GM19452 (cell line): ENCODE data around the gene SRC.

Source experiments
- ATAC-seq: cut with Tn5 transposase; IDR thresholded peaks from one replicate; pipeline ENCODE4 v1.9.1; 2021; ENCODE audit not compliant: unreplicated experiment

Gene SRC

DNA sequence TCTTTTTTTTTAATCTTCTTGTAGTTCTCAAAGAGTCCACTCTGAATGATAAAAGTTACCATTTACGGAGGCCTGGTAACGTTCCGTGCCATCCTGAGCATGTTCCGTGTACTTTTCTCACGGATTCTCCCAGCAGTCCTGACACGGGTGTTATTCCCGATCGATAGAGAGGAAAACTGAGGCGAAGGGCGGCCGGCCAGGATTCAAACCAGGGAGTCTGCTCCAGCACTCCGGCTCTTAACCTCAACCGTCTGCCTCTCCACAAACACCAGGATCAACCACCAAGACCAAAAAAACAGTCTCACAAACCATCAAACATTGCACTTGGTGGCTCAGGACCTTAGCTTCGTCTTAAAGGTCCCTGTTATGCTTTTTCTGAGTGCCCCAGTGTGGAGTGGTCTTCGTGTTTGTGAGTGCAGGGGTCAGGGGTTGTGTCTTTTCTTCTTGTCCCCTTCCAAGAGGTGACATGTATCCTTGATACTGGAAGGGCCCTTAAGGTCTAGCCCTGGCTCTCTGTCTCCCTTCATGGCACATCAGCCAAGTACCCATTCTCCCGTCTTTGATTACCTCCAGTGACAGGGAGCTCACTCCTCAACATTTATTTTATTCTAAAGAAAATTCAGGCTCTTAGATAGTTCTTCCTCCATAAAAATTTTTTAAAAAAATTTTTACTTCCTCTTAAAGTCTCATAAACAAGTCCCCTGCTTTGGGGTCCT is 35.1 kb downstream of the SRC start:
- no peak for ATAC-seq

DNA sequence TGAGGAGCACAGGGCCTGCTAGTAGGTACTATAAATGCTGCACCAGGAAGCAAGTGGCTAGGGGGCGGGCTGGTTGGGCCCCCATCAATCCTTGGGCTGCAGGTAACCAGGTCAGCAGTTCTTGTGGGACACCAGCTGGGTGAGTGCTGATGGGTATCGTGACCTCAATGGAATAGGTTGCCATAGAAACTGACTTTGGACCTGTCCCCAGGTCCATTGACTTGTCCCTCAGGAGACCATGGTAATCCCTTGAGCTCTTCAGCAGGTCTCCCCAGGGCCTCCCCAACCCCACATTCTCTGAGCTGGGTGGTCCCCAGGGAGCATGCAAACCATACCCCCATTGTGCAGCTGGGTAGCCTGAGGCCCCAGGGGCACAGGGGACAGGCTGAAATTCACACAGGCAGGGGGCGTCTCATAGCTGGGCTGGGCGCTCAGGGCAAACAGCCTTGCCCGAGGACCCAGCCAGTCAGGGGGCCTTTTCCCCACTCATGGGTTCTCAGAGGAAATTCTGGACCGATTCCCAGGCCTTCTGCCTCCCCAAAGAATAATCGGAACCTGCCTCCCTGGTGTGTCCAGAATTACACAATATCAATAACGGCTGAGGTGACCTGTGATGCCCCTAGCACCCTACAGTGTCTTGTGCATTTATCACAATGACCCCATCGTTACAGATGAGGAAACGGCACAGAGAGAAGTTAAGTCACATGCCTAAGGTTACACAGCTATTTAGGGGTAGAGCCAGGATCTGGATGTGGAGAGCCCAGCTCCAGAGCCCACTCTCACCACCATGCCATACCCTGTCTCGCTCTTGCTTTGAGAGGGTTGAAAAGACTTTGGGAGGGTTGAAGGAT is 35.9 kb downstream of the SRC start:
- no peak for ATAC-seq

DNA sequence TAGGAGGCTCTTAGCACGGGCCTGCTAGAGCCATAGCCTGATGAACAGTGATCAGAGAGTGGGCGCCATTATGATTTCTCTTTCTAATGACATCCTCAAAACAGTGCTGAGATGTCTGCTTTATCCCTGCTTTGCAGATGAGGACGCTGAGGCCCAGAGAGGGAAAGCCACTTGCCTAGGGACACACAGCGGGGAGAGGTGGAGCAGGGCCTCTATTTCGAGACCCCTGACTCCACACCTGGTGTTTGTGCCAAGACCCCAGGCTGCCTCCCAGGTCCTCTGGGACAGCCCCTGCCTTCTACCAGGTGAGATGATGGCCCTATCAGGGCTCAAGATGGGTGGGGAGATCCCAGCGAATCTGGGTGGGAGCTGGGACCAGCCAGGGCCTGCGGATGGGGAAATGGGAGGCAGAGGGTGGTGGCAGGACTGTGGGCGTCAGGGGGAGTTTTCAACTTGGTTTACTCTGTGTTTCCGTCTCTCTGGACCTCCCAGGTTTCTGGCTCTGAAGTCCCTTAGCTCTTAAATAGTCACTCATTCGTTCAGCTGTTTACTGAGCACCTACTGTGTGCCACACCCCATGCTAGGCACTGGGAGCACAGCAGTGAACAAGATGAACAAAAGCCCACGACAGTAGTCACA is 36.7 kb downstream of the SRC start:
- no peak for ATAC-seq

DNA sequence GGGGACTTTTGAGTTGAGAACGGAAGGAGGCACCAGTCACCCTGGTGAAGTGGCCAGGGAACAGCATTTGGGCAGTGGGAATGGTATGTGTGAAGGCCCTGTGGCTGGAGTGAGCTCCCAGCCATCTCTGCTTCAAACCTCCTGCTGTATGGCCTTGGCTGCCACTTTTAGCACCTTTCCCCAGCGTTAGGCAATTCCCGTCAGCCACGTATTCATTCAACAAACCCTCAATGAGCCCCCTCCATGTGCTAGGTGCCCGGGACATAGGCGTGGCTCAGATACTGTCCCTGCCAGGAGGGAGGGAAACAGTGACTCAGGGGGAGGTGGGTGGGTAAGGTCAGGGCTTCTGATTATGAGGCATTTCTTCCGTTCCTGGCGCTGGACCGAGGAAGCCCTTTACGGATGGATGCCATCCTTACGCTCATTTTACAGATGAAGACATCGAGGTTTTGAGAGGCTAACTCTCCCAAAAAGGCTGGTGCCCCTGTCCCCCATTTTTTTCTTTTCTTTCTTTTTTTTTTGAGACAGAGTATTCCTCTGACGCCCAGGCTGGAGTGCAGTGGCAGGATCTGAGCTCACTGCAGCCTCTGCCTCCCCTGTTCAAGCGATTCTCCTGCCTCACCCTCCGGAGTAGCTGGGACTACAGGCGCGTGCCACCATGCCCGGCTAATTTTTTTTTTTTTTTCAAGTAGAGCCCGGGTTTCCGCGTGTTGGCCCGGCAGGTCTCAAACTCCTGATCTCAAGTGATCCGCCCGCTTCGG is 37.5 kb downstream of the SRC start:
- no peak for ATAC-seq

DNA sequence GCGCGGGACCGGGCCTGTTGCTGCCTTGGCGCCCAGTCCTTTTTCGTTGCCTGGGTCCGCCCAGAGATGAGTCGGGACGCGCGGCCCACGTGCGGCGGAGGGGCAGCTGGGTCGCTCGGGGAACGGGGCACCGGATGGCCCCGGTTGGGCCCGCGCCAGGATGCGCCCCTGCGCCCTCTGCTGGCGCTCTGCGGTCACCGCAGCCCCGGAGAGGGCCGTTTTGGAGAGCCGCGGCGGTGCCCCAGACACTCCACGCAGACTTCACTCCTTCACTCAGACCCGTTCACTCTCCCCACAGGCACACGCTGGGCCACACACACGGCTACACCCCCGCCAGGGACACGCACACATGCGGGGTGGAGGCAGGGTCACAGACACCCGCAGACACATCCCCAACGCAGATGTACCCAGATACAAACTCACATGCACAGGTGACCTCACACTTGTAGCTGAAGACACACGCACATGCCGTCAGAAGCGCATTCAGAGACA is 38.8 kb downstream of the SRC start:
- ATAC-seq = no peak

DNA sequence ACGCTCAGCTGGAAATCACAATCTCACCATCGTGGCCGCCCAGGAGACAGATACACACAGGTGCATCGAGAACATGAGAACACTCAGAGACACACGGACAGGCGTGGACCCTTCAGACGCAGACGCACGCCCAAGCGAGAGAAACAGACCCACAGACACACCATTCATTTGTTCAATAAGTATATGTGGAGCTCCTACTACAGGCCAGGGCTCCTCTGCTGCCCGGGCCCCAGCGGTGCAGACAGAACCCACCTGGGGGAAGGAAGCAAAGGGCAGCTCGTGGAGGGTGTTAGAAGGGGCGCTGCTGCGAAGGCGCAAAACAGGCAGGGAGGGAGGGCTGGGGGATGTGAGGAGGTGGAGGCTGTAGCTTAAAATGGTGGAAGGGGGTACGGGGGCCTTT is 39.2 kb downstream of the SRC start:
- no peak for ATAC-seq

DNA sequence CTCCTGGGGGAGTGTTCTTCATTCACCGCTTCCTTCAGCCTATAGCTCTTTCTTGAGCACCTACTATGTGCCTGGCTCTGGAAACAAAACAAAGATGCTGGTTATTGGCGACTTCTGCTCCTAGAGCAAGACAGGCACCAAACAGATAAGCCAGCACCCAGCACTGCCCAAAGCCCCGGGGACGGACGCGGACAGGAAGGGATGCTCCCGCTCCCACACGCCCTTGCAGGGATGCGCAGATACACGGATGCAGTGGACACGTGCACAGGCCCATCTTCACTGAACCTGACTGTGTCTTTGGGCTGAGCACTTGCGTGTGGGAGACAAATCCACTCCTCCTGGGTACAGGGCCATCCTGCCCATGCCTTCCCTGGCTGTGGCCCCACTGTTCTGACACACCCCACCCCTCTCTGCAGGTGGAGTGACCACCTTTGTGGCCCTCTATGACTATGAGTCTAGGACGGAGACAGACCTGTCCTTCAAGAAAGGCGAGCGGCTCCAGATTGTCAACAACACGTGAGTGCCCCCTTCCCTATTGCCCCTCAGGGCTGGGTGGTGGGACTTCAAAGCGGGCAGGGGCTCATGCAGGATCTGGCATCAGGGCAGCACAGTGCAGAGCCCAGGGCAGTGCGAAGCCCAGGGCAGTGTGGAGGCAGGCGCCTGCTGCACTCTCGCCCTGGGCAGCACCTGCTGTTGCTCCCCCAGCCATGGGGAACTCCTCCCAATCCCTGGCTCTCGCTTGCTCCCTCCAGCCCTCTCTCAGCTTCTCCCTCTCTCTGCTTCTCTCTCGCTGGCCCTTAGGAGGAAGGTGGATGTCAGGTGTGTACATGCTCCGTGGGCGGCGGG is 39.9 kb downstream of the SRC start:
- no peak for ATAC-seq

DNA sequence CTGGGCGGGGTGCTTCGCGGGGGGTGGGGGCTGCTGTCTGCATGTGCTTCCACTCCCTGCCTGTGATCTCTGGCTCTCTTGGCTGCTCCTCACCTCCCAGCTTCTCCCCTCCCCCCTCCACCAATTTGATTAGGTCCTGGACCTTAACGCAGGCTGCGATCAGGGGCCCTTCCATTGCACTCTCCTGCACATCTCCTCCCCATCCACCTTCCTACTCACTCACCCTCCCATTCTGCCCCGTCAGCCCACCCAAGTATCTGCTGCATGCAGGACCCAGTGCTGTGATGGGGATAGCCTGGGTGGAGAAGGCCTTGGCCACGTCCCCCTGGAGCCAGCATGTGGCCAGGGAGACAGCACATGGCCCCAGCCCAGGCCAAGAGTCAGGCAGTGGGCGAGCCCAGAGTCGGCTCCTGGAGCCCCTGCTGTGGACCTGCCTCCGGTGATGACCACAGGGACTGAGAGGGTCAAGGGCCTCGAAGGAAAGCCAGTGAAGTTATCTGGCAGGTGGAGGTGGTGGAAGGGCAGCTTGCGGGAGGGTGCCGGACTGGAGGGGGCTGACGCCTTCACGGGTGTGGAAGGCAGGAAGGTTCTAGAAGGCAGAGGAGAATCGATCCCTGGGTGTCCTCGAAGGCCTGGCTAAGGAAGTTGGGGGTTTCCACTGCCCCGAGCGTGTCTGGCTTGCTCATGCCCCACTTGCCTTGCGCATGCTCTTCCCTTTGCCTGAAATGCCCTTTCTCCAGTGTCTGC is 40.7 kb downstream of the SRC start:
- ATAC-seq = no peak

DNA sequence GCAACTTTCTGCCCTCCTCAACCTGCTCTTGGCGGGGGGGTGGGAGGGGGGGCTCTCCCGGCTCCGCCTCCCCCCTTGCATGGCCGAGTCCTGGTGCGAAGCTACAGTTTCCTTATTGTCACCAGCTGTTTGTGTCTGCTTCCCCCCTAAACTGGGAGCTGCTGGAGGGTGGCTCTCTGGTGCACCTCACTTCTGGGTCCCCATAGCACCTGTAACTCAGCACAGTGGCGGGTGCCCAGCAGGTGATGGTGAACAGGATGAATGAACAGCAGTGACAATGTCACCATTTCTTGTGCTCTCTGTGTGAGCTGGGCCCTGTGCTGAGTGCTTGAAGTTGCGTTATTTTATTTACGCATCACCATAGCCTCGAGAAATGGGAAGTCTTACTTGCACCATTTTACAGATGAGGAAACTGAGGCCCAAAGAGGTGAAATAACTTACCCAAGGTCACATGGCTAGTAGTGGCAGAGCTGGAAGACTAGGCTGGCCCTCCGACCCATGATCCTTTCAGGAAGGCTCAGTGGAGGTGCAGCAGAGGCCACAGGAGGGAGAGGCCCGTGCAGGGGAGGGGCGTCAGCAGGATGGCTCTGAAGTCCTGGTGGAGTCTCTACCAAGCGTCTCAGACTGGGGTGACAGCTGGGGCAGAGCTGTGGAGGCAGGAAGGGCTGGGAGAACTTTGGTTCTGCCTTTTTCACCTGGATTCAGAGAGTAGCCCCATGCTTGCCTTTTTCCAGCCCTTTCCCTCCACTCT is 41.8 kb downstream of the SRC start:
- ATAC-seq = no peak

DNA sequence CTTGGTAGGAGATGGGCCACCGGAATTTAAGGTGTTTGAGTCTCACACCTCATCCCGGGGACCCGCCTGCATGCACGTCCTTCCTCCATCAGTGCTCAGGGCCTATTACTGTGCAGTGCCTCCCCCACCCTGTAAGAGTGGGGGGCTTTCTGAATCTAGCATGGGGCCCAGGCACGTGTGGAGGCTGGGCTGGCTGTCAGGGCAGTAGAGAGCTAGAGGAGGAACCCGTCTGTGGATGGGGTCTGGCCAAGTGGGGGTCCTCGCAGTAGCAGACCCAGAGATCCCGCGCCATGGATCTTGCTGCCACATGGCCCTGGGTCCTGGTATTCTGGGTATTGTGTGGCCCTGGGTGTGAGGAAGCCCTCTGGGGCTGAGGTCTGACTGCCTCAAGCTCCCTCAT is 42.9 kb downstream of the SRC start:
- ATAC-seq = no peak

DNA sequence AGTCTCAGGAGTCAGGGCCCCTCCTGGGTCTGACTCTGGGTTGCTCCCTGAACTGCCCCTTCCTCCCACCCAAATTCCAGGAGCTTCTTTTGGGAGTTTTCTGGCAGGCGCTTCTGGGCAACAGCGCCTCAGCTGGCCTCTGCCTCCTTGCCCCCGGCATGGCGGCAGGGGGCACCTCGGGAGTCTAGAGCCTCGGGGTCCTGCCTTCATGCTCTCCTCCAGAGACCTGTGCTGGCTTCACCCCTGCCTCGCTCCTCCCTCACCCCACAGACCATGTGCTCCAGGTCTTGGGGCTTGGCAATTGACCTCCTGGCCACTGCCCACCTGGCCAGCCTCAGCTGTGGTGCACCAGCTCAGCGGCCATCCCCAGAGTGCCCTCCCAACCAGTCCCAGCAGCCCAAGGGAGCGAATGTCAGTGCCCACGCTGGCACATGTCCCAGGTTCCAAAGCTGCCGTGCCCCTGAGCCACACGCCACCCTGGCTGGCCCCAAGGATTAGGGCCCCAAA is 43.4 kb downstream of the SRC start:
- ATAC-seq = no peak

DNA sequence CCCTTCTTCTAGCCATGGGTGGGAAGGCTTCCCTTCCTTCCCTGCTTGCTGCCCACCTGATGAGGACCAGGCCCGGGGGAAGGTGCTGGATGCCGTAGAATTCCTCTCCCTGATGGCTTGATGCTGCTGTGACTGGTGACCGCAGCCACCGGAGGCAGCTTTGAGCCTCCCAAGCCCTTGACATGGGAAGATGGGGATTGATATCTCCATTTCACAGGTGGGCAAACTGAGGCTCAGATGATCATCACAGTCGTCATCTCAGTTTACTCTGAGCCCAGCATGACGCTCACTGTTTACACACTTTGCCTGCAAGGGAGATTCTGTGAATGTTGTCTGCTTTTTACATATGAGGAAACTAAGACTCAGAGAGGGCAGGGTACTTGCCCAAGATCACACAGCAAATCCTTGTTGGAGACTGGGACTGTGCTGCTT is 43.9 kb downstream of the SRC start:
- no peak for ATAC-seq

DNA sequence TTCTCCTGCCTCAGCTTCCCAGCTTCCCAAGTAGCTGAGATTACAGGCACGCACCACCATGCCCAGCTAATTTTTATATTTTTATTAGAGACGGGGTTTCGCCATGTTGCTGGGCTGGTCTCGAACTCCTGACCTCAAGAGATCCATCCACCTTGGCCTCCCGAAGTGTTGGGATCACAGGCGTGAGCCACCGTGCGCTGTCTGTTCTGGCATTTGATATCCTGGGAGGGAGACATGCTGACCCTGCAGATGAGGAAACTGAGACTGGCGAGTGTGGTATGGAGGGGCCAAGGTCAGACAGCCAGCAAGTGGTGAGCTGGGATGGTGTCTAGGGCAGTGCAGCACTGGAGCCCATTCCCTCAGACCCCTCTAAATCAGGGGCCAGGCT is 44.6 kb downstream of the SRC start:
- ATAC-seq = no peak

DNA sequence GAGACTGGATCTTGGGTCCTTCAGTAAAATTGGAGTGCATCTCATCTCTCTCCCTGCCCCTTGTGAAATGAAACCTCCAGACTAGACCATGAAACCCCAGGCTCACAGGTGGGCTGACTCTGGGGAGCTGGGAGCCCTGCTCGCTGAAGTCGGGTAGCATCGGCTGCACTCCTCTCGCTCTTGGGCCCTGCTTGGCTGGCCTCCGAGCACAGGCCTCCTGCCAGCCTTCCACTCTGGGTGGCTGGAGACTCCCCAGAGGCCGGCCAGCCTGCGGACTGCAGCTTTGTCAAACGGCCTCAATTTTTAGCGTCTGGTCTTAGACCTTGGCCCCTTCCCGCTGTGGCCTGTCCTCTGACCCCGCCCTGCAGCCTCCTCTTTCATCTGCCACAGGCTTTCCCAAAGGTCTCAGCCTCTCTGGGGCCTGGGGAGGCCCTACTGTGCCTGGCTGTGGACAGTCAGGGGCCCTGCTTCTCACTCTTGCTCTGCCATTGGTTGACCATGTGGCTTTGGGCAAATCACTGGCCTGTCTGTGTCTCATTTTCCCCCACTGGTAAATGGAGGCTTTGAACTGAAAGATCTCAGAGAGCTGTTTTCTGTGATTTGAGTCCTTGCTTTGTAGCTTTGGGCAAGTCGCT is 45.1 kb downstream of the SRC start:
- no peak for ATAC-seq

DNA sequence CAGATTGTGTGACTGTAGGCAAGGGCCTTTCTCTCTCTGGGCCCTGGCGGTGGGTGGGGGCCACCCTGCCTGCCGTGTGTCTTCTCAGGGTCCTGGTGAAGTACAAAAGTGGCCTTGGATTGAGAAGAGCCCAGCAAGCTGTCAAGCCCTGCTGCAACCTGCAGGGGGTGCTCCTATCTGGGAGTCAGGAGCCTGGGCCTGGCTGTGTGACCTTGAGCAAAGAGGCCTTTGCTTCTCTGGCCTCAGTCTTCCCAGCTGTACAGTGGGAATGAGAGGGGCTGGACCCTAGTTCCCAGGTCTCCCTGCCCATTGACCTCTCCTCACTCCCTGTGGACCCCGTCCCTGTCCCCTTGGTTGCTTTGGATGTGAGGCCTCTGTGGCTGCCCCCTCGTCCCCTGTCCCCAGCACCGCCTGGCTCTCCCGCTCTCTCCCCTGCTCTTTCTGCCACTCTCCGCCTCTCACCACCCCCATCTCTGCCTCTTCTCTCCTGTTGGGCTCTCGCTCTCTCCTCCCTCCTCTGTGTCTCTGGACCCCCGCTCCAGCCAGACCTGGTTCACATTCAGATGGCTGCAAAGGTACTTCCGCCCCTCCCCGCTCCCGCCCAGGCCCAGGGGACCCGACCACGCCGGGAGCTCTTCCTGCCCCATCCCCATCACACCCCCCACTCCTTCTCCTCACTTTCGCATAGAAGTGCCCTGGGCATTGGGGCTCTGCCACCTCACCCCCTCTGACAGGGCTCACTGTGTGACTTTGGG is 46.7 kb downstream of the SRC start:
- ATAC-seq = no peak

DNA sequence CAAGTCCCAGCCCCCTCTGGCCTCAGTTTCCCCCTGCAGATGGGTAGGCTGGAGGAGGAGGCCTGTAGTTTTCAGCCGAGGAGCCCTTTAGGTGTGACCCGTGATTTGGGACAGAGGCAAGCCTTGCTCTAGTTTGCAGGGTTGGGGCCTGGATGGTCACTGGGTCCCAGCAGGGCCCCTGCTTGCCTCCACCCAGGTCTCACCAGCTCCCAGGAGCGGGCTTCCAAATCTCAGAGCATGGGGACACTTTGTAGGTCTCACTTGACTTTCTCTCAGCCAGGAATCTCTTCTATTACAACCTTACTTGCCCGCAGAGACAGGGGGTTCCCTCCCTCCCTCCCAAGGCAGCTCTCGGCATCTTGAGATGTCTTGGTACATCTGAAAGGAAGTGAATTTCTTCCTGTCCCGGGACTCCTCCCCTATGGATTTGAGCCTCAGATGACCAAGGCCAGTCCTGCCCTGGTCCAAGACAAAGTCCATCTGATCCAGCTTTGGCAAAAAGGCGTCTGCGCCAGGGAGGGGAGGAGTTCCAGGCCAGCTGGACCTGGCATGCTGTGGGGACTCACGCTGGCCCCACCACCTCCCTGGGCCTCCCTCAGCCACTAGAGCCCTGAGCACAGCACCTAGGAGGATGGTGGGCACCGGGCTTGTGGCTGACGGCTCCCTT is 47.4 kb downstream of the SRC start:
- no peak for ATAC-seq
